BLaER1 (cell line): ENCODE data around the gene DIP2C.
"Not testable (repeated sequence)": the region's sequence is repeated elsewhere in the genome, so short reads cannot be mapped to it uniquely, and the experiment has no call there.

Experiments
- H3K27ac ChIP-seq: shearing (Covaris generic); formaldehyde crosslinking; 2 replicates; pipeline ENCODE4 v1.8.1; 2022
- H3K27me3 ChIP-seq: shearing (Covaris generic); formaldehyde crosslinking; 2 replicates; pipeline ENCODE4 v1.8.1; 2022
- H3K36me3 ChIP-seq: shearing (Covaris generic); formaldehyde crosslinking; 2 replicates; pipeline ENCODE4 v1.8.1; 2022
- H3K4me1 ChIP-seq: shearing (Covaris generic); formaldehyde crosslinking; 2 replicates; pipeline ENCODE4 v1.8.1; 2022
- H3K4me2 ChIP-seq: shearing (Covaris generic); formaldehyde crosslinking; 2 replicates; pipeline ENCODE4 v1.8.1; 2022
- H3K4me3 ChIP-seq: shearing (Covaris generic); formaldehyde crosslinking; 2 replicates; pipeline ENCODE4 v1.8.1; 2022
- H3K9ac ChIP-seq: shearing (Covaris generic); formaldehyde crosslinking; 2 replicates; pipeline ENCODE4 v1.8.1; 2022
- H3K9me3 ChIP-seq: shearing (Covaris generic); formaldehyde crosslinking; 2 replicates; pipeline ENCODE4 v1.8.1; 2022
- H4K20me1 ChIP-seq: shearing (Covaris generic); formaldehyde crosslinking; 2 replicates; pipeline ENCODE4 v1.8.1; 2022
- Cebpa-rat ChIP-seq: shearing (Covaris generic); IDR thresholded peaks from 2 replicates; pipeline ENCODE4 v1.8.1; 2022

Gene DIP2C

DNA sequence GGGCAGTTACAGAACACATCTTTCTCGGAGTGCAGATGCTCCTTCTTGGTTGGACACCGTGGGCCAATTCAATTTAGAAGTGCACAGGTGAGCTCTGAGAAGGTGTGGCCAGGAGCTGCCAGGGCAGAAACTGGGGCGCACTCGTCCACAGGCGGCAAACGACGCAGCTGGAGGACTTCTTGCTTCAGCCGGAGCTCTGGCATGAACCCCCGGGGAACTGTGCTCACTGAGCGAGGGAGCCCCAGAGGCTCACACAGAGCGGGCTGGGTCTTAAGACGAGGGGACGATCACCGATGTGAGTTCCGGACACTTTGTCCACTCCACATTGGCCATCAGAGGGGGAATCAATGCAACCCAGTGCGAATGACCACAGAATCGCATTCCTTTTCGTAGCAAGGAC lies 413.8 kb downstream of the DIP2C start:
- no peak overlapping the region for H3K4me3 ChIP-seq
- H4K20me1 ChIP-seq = no peaks in the 10 kb centered on the region
- no peaks in the 10 kb centered on the region for H3K9me3 ChIP-seq
- no peak for TF ChIP-seq Cebpa-rat
- H3K27ac ChIP-seq = no peak overlapping the region
- peaks cover 52% of the 10 kb centered on the region for H3K36me3 ChIP-seq
- H3K4me1 ChIP-seq = peaks cover 31% of the 10 kb centered on the region
- no peak overlapping the region for H3K4me2 ChIP-seq
- H3K9ac ChIP-seq = no peak overlapping the region
- no peaks in the 10 kb centered on the region for H3K27me3 ChIP-seq

DNA sequence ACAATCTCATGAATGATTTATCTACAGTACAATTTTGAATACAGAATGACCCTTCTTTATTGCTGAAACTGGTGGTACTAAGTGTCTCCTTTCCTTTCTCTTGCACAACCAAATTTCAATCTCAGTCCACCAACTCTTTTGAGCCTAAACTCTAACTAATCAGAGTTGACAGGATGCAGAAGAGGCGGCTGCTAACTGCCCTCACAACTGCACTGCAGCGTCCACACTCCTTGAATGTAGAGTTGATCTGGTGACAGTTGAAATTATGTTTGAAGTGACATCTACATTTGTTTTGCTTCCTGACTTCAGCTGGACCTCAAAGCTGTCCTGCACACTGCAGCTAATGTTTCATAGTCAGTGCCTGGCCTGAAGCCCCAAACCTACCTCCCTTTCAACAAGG lies 414.6 kb downstream of the DIP2C start:
- Histone ChIP-seq H3K27me3 (no peaks in the 10 kb centered on the region), H3K9me3 (no peaks in the 10 kb centered on the region), H3K4me2 (no peak overlapping the region), H3K4me1 (peaks cover 31% of the 10 kb centered on the region), H3K36me3 (peaks cover 43% of the 10 kb centered on the region), H3K9ac (no peak overlapping the region), H3K4me3 (no peak overlapping the region), H4K20me1 (no peaks in the 10 kb centered on the region), H3K27ac (no peak overlapping the region)
- no peak for TF ChIP-seq Cebpa-rat

DNA sequence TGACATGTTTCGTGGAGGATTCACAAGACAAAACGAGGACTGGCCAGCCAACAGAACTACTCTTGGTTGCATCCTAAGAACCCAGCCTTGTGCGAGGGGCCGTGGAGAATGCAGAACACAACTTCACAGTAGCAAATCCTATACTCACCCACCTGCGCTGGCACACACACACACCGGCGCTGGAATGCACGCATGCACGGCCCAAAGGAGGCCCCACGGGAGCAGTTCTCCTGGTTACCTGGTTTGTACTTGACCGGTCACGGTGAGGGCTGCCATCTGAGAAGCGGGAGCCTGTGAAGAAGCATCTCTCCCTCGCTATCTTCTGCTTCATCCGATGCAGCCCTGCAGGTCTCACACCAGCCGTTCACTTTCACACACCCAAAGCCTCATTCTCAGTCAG lies 416.4 kb downstream of the DIP2C start:
- H3K4me3 ChIP-seq = no peak overlapping the region
- H3K9ac ChIP-seq = no peak overlapping the region
- no peak overlapping the region for H3K27ac ChIP-seq
- H3K9me3 ChIP-seq = no peaks in the 10 kb centered on the region
- peaks cover 26% of the 10 kb centered on the region; the same call in 1 of the 2 replicates for H3K36me3 ChIP-seq
- H4K20me1 ChIP-seq = no peaks in the 10 kb centered on the region
- no peaks in the 10 kb centered on the region for H3K27me3 ChIP-seq
- H3K4me2 ChIP-seq = no peak overlapping the region
- TF ChIP-seq Cebpa-rat = no peak
- peaks cover 45% of the 10 kb centered on the region for H3K4me1 ChIP-seq

DNA sequence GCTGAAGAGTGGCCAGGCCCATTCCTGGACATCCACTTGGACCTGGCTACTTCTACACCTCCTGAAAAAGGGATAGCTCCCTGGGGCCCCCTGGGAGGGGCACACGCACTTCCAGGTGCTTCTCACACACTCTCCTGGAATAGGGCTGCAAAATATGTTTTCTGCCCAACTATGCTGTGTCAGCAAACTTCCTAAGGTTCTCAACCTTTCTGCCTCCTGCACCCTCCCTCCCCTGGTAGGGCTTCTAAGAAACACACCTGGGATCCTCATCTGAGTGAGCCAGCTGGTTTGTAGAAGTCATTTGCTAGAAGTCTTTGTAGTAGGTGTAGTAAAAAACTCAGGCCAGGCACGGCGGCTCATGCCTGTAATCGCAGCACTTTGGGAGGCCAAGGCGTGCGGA lies 417.7 kb downstream of the DIP2C start:
- no peaks in the 10 kb centered on the region for H3K9me3 ChIP-seq
- TF ChIP-seq Cebpa-rat = no peak
- no peak overlapping the region for H3K27ac ChIP-seq
- no peak overlapping the region for H3K9ac ChIP-seq
- peaks cover 43% of the 10 kb centered on the region for H3K4me1 ChIP-seq
- H4K20me1 ChIP-seq = no peaks in the 10 kb centered on the region
- H3K4me3 ChIP-seq = no peak overlapping the region
- H3K36me3 ChIP-seq = peaks cover 14% of the 10 kb centered on the region; the same call in 1 of the 2 replicates
- no peak overlapping the region for H3K4me2 ChIP-seq
- H3K27me3 ChIP-seq = no peaks in the 10 kb centered on the region

DNA sequence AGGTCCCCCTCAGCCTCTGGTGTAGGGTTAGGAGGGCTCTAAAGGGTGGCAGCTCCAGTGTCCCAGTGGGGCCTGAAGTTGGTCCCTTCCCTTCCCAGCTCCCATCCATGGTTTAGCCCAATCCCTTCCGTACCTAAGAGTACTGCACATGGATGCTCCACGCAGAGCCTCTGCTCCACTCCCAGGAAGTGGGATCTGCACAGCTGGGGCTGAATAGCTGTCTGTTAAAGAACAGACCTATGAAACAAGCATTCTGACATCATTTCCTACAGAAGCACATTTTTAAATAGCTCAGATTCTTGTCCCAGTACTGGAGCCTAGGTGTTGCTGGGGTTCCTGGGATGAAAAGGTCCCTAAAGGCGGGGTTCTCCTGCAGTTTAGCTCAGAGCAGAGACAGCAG lies 418.3 kb downstream of the DIP2C start:
- H3K36me3 ChIP-seq = peaks cover 14% of the 10 kb centered on the region; the same call in 1 of the 2 replicates
- H3K4me1 ChIP-seq = peaks cover 45% of the 10 kb centered on the region
- no peaks in the 10 kb centered on the region for H3K9me3 ChIP-seq
- H3K27ac ChIP-seq = no peak overlapping the region
- H4K20me1 ChIP-seq = no peaks in the 10 kb centered on the region
- H3K9ac ChIP-seq = no peak overlapping the region
- H3K4me2 ChIP-seq = no peak overlapping the region
- TF ChIP-seq Cebpa-rat = no peak
- H3K27me3 ChIP-seq = no peaks in the 10 kb centered on the region
- H3K4me3 ChIP-seq = no peak overlapping the region

DNA sequence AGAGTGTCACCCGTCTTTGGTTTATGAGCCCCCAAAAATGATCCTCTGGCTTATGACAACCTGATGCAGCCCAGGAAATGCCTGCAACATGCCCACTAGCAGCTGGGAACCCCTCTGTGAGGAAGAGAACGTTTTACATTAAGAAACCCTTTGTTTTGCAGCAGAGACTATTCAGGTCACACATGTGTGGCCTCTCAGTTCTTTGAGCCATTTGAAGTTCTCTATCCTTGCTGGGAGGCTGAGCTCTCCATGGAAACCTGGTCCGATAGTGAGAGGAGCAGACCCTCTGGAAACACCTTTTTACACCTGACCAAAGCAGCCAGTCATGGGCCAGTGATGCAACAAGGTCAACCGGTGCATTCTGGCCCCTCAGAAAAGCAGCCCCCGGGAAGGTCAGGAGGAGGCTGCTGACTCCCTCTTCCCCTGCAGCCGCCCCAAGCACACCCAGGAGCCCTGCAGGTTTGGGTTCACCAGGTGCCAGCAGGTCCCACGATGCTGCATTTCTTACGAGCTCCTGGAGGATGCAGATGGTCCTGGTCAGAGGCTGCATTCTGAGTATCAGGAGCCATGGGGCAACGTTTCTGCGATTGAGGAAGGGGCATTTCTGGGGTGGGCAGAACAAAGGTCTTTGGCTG lies 419.9 kb downstream of the DIP2C start:
- Histone ChIP-seq H3K9ac (no peak overlapping the region), H3K27ac (no peak overlapping the region), H3K36me3 (peaks cover 5% of the 10 kb centered on the region; the same call in 1 of the 2 replicates), H3K4me2 (no peak overlapping the region), H3K4me3 (no peak overlapping the region), H3K9me3 (no peaks in the 10 kb centered on the region), H4K20me1 (no peaks in the 10 kb centered on the region), H3K4me1 (peaks cover 45% of the 10 kb centered on the region), H3K27me3 (no peaks in the 10 kb centered on the region)
- no peak for TF ChIP-seq Cebpa-rat

DNA sequence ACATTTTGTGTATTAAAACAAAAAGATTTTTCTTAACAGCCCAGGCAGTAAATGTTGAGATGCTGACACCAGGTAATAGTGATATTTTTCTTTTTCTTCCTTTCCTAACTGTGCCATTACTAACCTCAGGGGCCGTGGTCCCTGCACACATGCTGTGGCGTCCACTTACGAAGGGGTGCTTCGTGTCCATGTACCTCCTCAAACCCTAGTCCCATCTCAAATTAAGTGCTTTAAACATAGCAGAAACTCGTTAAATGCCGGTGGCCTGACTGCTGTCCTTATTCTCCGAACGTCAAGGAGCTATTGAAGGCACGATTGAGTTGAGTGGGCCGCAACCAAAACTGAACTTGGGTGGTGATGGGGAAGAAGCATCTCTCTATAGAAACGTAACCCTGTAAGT lies 421.8 kb downstream of the DIP2C start:
- Histone ChIP-seq H3K4me1 (peaks cover 41% of the 10 kb centered on the region), H3K36me3 (no peaks in the 10 kb centered on the region), H3K4me2 (no peak overlapping the region), H3K27ac (no peak overlapping the region), H4K20me1 (no peaks in the 10 kb centered on the region), H3K27me3 (no peaks in the 10 kb centered on the region), H3K9me3 (no peaks in the 10 kb centered on the region; the same call in 1 of the 2 replicates), H3K4me3 (no peak overlapping the region), H3K9ac (no peak overlapping the region)
- no peak for TF ChIP-seq Cebpa-rat

DNA sequence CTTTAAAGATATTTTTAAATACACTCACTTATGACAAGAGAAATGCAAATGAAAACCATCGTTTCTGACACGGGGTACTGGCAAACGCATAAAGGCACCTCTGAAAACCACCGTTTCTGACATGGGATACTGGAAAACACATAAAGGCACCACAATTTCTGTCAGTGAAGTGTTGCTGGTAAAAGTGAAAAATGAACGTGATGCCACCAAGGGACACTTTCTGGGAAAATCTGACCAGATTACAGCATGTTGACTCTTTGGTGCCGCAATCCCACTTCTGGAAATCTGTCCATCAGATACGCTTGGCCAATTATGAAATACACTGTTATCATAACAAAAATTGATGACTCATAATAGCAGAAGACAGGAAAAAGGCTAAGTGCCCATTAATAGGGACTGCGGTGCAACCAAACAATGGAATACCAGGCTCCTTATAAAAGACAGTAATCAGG lies 422.5 kb downstream of the DIP2C start:
- Histone ChIP-seq H4K20me1 (no peaks in the 10 kb centered on the region), H3K4me1 (peaks cover 42% of the 10 kb centered on the region), H3K36me3 (no peaks in the 10 kb centered on the region), H3K4me2 (peak overlapping the region; percentile 42), H3K9ac (no peak overlapping the region), H3K27ac (no peak overlapping the region), H3K9me3 (no peaks in the 10 kb centered on the region; the same call in 1 of the 2 replicates), H3K27me3 (no peaks in the 10 kb centered on the region), H3K4me3 (no peak overlapping the region)
- no peak for TF ChIP-seq Cebpa-rat

DNA sequence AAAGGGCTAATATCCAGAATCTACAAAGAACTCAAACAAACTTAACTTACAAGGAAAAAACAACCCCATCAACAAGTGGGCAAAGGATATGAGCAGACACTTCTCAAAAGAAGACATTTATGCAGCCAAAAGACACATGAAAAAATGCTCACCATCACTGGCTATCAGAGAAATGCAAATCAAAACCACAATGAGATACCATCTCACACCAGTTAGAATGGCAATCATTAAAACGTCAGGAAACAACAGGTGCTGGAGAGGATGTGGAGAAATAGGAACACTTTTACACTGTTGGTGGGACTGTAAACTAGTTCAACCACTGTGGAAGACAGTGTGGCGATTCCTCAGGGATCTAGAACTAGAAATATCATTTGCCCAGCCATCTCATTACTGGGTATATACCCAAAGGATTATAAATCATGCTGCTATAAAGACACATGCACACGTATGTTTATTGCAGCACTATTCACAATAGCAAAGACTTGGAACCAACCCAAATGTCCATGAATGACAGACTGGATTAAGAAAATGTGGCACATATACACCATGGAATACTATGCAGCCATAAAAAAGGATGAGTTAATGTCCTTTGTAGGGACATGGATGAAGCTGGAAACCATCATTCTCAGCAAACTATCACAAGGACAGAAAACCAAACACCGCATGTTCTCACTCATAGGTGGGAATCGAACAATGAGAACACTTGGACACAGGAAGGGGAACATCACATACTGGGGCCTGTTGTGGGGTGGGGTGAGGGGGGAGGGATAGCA lies 423.5 kb downstream of the DIP2C start:
- H3K27me3 ChIP-seq, H3K9me3 ChIP-seq, H3K27ac ChIP-seq, H3K4me2 ChIP-seq, H3K9ac ChIP-seq, H4K20me1 ChIP-seq, H3K4me3 ChIP-seq, H3K36me3 ChIP-seq: not testable (repeated sequence)
- H3K4me1 ChIP-seq = peaks cover 43% of the 10 kb centered on the region

DNA sequence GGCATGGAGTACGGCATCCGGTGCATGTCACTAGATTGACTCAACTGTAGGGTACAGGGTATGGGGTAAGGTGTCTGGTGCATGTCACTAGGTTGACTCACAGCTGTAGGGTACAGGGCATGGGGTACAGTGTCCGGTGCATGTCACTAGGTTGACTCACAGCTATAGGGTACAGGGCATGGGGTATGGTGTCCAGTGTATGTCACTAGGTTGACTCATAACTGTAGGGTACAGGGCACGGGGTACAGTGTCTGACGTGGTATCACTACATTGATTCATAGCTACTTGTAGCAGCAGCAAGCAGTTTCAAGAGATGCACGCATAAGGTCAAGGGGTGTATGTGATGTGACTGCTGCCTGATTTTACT lies 424.4 kb downstream of the DIP2C start:
- not testable (repeated sequence) for H3K27me3 ChIP-seq, H3K27ac ChIP-seq, H3K9ac ChIP-seq, H3K4me3 ChIP-seq, H3K36me3 ChIP-seq, H4K20me1 ChIP-seq, H3K9me3 ChIP-seq, H3K4me2 ChIP-seq
- peaks cover 52% of the 10 kb centered on the region for H3K4me1 ChIP-seq

DNA sequence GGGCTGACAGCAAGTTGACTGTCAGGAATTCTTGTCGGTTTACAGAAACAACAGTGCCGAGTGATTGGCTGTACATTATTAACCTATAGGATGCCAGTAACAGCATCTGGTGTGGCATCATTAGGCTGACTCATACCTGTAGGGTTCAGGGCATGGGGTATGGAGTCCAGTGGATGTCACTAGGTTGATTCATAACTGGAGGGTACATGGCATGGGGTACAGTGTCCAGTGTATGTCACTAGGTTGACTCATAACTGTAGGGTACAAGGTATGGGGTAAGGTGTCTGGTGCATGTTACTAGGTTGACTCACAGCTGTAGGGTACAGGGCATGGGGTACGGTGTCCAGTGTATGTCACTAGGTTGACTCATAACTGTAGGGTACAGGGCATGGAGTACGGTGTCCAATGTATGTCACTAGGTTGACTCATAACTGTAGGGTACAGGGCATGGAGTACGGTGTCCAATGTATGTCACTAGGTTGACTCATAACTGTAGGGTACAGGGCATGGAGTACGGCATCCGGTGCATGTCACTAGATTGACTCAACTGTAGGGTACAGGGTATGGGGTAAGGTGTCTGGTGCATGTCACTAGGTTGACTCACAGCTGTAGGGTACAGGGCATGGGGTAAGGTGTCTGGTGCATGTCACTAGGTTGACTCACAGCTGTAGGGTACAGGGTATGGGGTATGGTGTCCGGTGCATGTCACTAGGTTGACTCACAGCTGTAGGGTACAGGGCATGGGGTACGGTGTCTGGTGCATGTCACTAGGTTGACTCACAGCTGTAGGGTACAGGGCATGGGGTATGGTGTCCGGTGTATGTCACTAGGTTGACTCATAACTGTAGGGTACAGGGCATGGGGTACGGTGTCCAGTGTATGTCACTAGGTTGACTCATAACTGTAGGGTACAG lies 425.1 kb downstream of the DIP2C start:
- not testable (repeated sequence) for H3K4me2 ChIP-seq, H3K4me3 ChIP-seq, H4K20me1 ChIP-seq, H3K36me3 ChIP-seq, H3K9me3 ChIP-seq, H3K27ac ChIP-seq, H3K27me3 ChIP-seq, H3K9ac ChIP-seq
- H3K4me1 ChIP-seq = peaks cover 57% of the 10 kb centered on the region
